SJCRH30 (cell line): ENCODE measurements around the gene PTCD2. TPM values are rescaled to one million over a fixed set of nuclear protein-coding genes. Genes with fewer than 3 reads are reported as not detected.

Experiments
- DNase-seq, 2 experiments: peaks; one replicate each; pipeline ENCODE4 v3.0.0-alpha.2; 2015 to 2020
- H3K27ac ChIP-seq: fragments of 250-450 bp; sonication (Bioruptor Pico); 2 replicates; pipeline ENCODE4 v1.5.1; 2020; ENCODE audit warnings: mild to moderate bottlenecking, moderate library complexity
- H3K27me3 ChIP-seq: fragments of 250-450 bp; sonication (Bioruptor Pico); 2 replicates; pipeline ENCODE4 v1.5.1; 2020; ENCODE audit warnings: mild to moderate bottlenecking, moderate library complexity
- H3K36me3 ChIP-seq: fragments of 250-450 bp; sonication (Bioruptor Pico); 2 replicates; pipeline ENCODE4 v1.5.1; 2020; ENCODE audit warnings: mild to moderate bottlenecking, moderate library complexity
- H3K4me1 ChIP-seq: fragments of 250-450 bp; sonication (Bioruptor Pico); 2 replicates; pipeline ENCODE4 v1.5.1; 2020; ENCODE audit warnings: mild to moderate bottlenecking, moderate library complexity
- H3K4me3 ChIP-seq: fragments of 250-450 bp; sonication (Bioruptor Pico); 2 replicates; pipeline ENCODE4 v1.5.1; 2020; ENCODE audit warnings: mild to moderate bottlenecking, moderate library complexity
- H3K9me3 ChIP-seq: fragments of 250-450 bp; sonication (Bioruptor Pico); replicated peaks from 2 replicates; pipeline ENCODE4 v1.5.1; 2020; ENCODE audit warnings: mild to moderate bottlenecking, moderate library complexity
- total RNA-seq: library from RNA; depleted of rRNA; stranded (reverse); fragments of >200 nt; shearing (Covaris generic); gene quantifications from 2 replicates; pipeline ENCODE4 v1.2.3, GENCODE V29; 2014; rRNA removed

PTCD2 gene
- total RNA-seq: 12.7 and 13.4 TPM in 2 replicates

GRCh38 chr5:72319976-72320752 is at the start of gene PTCD2, which contains the start of gene MRPS27:
PTCD2 (plus strand) TSS chr5:72320373; CDS start chr5:72320383, 10 bp downstream.
MRPS27 (minus strand) TSS chr5:72320240; CDS start chr5:72320221, 19 bp downstream.
- DNase-seq: peak; percentile 99
- H3K36me3 ChIP-seq: peaks cover 3% of the 10 kb centered on the region; the same call in 1 of the 2 replicates
- H3K27ac ChIP-seq: peak within 1 kb of the TSS; percentile 62
- H3K27me3 ChIP-seq: no peaks in the 10 kb centered on the region
- H3K4me1 ChIP-seq: no peaks in the 10 kb centered on the region
- H3K4me3 ChIP-seq: peak within 1 kb of the TSS; percentile 74
- H3K9me3 ChIP-seq: no peaks in the 10 kb centered on the region

- Histone ChIP-seq H3K9me3 (no peaks in the 10 kb centered on the region), H3K27me3 (no peaks in the 10 kb centered on the region), H3K4me3 (no peak overlapping the region), H3K27ac (no peak overlapping the region), H3K36me3 (peaks cover 10% of the 10 kb centered on the region), H3K4me1 (no peaks in the 10 kb centered on the region)
- DNase-seq: no peak
Observed at GRCh38 chr5:72271702-72272101, 48.5 kb upstream of the PTCD2 start.

GRCh38 chr5:72272398-72272797 is 47.8 kb upstream of the PTCD2 start:
- DNase-seq: no peak
- no peak overlapping the region for H3K27ac ChIP-seq
- H3K4me3 ChIP-seq: no peak overlapping the region
- no peaks in the 10 kb centered on the region for H3K9me3 ChIP-seq
- no peaks in the 10 kb centered on the region for H3K27me3 ChIP-seq
- H3K36me3 ChIP-seq: peaks cover 8% of the 10 kb centered on the region
- no peaks in the 10 kb centered on the region for H3K4me1 ChIP-seq

GRCh38 chr5:72273547-72273946 is 46.6 kb upstream of the PTCD2 start:
- H3K27ac ChIP-seq: no peak overlapping the region
- H3K4me1 ChIP-seq: no peaks in the 10 kb centered on the region
- H3K9me3 ChIP-seq: no peaks in the 10 kb centered on the region
- DNase-seq: no peak
- no peaks in the 10 kb centered on the region for H3K27me3 ChIP-seq
- no peak overlapping the region for H3K4me3 ChIP-seq
- peaks cover 7% of the 10 kb centered on the region for H3K36me3 ChIP-seq

- DNase-seq: no peak
- Histone ChIP-seq H3K27ac (no peak overlapping the region), H3K36me3 (peaks cover 2% of the 10 kb centered on the region), H3K27me3 (no peaks in the 10 kb centered on the region), H3K9me3 (no peaks in the 10 kb centered on the region), H3K4me3 (no peak overlapping the region), H3K4me1 (no peaks in the 10 kb centered on the region)
Observed at GRCh38 chr5:72276219-72276752, 43.9 kb upstream of the PTCD2 start.

GRCh38 chr5:72280581-72281069 is 39.5 kb upstream of the PTCD2 start:
- H3K4me1 ChIP-seq: no peaks in the 10 kb centered on the region
- H3K27me3 ChIP-seq: no peaks in the 10 kb centered on the region
- H3K9me3 ChIP-seq: no peaks in the 10 kb centered on the region
- no peak overlapping the region for H3K27ac ChIP-seq
- no peak overlapping the region for H3K4me3 ChIP-seq
- H3K36me3 ChIP-seq: 0 out of 2 replicates have a peak, but pooled peaks cover 8% of the 10 kb centered on the region
- peak; percentile 20 to 38 for DNase-seq

- no peak overlapping the region for H3K4me3 ChIP-seq
- no peak overlapping the region for H3K27ac ChIP-seq
- H3K4me1 ChIP-seq: no peaks in the 10 kb centered on the region
- no peaks in the 10 kb centered on the region for H3K9me3 ChIP-seq
- no peak for DNase-seq
- peaks cover 8% of the 10 kb centered on the region; the same call in 1 of the 2 replicates for H3K36me3 ChIP-seq
- H3K27me3 ChIP-seq: no peaks in the 10 kb centered on the region
Observed at GRCh38 chr5:72281430-72281763, 38.8 kb upstream of the PTCD2 start.

GRCh38 chr5:72281764-72282499 is 38.2 kb upstream of the PTCD2 start:
- peaks cover 8% of the 10 kb centered on the region; the same call in 1 of the 2 replicates for H3K36me3 ChIP-seq
- no peak overlapping the region for H3K4me3 ChIP-seq
- H3K27me3 ChIP-seq: no peaks in the 10 kb centered on the region
- H3K4me1 ChIP-seq: no peaks in the 10 kb centered on the region
- no peak for DNase-seq
- no peaks in the 10 kb centered on the region for H3K9me3 ChIP-seq
- no peak overlapping the region for H3K27ac ChIP-seq

- Histone ChIP-seq H3K9me3 (no peaks in the 10 kb centered on the region), H3K27ac (no peak overlapping the region), H3K4me3 (no peak overlapping the region), H3K27me3 (no peaks in the 10 kb centered on the region), H3K36me3 (peaks cover 13% of the 10 kb centered on the region), H3K4me1 (no peaks in the 10 kb centered on the region)
- no peak for DNase-seq
Observed at GRCh38 chr5:72282878-72283277, 37.3 kb upstream of the PTCD2 start.

- peaks cover 13% of the 10 kb centered on the region for H3K36me3 ChIP-seq
- H3K27me3 ChIP-seq: no peaks in the 10 kb centered on the region
- H3K4me3 ChIP-seq: no peak overlapping the region
- H3K27ac ChIP-seq: no peak overlapping the region
- H3K9me3 ChIP-seq: no peaks in the 10 kb centered on the region
- H3K4me1 ChIP-seq: no peaks in the 10 kb centered on the region
- DNase-seq: no peak
Observed at GRCh38 chr5:72283358-72283757, 36.8 kb upstream of the PTCD2 start.

- Histone ChIP-seq H3K9me3 (no peaks in the 10 kb centered on the region), H3K36me3 (peaks cover 13% of the 10 kb centered on the region), H3K27ac (no peak overlapping the region), H3K27me3 (no peaks in the 10 kb centered on the region), H3K4me1 (no peaks in the 10 kb centered on the region), H3K4me3 (no peak overlapping the region)
- no peak for DNase-seq
Observed at GRCh38 chr5:72284559-72285423, 35.4 kb upstream of the PTCD2 start.

- Histone ChIP-seq H3K27me3 (no peaks in the 10 kb centered on the region), H3K4me3 (no peak overlapping the region), H3K9me3 (no peaks in the 10 kb centered on the region), H3K27ac (no peak overlapping the region), H3K4me1 (no peaks in the 10 kb centered on the region), H3K36me3 (peaks cover 13% of the 10 kb centered on the region)
- no peak for DNase-seq
Observed at GRCh38 chr5:72285424-72285821, 34.8 kb upstream of the PTCD2 start.

- Histone ChIP-seq H3K27me3 (no peaks in the 10 kb centered on the region), H3K9me3 (no peaks in the 10 kb centered on the region), H3K4me1 (no peaks in the 10 kb centered on the region), H3K27ac (no peak overlapping the region), H3K4me3 (no peak overlapping the region), H3K36me3 (peaks cover 13% of the 10 kb centered on the region)
- no peak for DNase-seq
Observed at GRCh38 chr5:72286798-72287197, 33.4 kb upstream of the PTCD2 start.

GRCh38 chr5:72288924-72289323 is 31.2 kb upstream of the PTCD2 start:
- no peak overlapping the region for H3K27ac ChIP-seq

More at GRCh38 chr5:72288924-72289323, 31.2 kb upstream of the PTCD2 start:
- H3K4me3 ChIP-seq: no peak overlapping the region
- peaks cover 15% of the 10 kb centered on the region for H3K36me3 ChIP-seq
- H3K9me3 ChIP-seq: no peaks in the 10 kb centered on the region
- peak; percentile 28 to 37 for DNase-seq
- H3K27me3 ChIP-seq: no peaks in the 10 kb centered on the region
- H3K4me1 ChIP-seq: no peaks in the 10 kb centered on the region
